ENCODE results near the gene SPATA6L.
"Not testable (repeated sequence)": the region's sequence is repeated elsewhere in the genome, so short reads cannot be mapped to it uniquely, and the experiment has no call there.

Gene SPATA6L

GRCh38 chr9:4671737-4672136, 5.5 kb upstream of the SPATA6L start:
- no peak for DNase-seq

- DNase-seq, result no peak
These were observed 4.3 kb upstream of the SPATA6L start for GRCh38 chr9:4670591-4670990.

- DNase-seq, result no peak
These were observed 3.6 kb upstream of the SPATA6L start for GRCh38 chr9:4669890-4670289.

GRCh38 chr9:4668604-4669003, 2.3 kb upstream of the SPATA6L start:
- DNase-seq, result no peak

GRCh38 chr9:4667681-4668080, 1.4 kb upstream of the SPATA6L start:
- no peak for DNase-seq

- peak; percentile 24 for DNase-seq
These were observed 923 bp downstream of the SPATA6L start for GRCh38 chr9:4665357-4665756.

GRCh38 chr9:4663956-4664355, 2.3 kb downstream of the SPATA6L start:
- DNase-seq, result no peak

- DNase-seq, result no peak
These were observed 3.1 kb downstream of the SPATA6L start for GRCh38 chr9:4662989-4663792.

GRCh38 chr9:4662108-4662988, 3.9 kb downstream of the SPATA6L start, which contains the start of gene PLPP6:
TSS of gene PLPP6 (plus strand) at chr9:4662294. CDS start at chr9:4662376, 82 bp downstream.
- peak; percentile 66 for DNase-seq

- no peak for DNase-seq
These were observed 4.7 kb downstream of the SPATA6L start for GRCh38 chr9:4661611-4662010.

GRCh38 chr9:4661165-4661564, 5.1 kb downstream of the SPATA6L start:
- DNase-seq, result no peak

GRCh38 chr9:4660665-4661064, 5.6 kb downstream of the SPATA6L start:
- not testable (repeated sequence) for DNase-seq

GRCh38 chr9:4657426-4658159, 8.7 kb downstream of the SPATA6L start:
- DNase-seq, result no peak

- no peak for DNase-seq
These were observed 9.7 kb downstream of the SPATA6L start for GRCh38 chr9:4656621-4657020.

GRCh38 chr9:4656196-4656595, 10.1 kb downstream of the SPATA6L start:
- DNase-seq, result not testable (repeated sequence)

GRCh38 chr9:4654538-4654937, 11.7 kb downstream of the SPATA6L start:
- DNase-seq, result no peak

GRCh38 chr9:4654084-4654483, 12.2 kb downstream of the SPATA6L start:
- no peak for DNase-seq

- DNase-seq, result no peak
These were observed 23.9 kb downstream of the SPATA6L start for GRCh38 chr9:4642351-4642750.

GRCh38 chr9:4640027-4640426, 26.3 kb downstream of the SPATA6L start:
- DNase-seq, result no peak

- DNase-seq, result no peak
These were observed 26.9 kb downstream of the SPATA6L start for GRCh38 chr9:4639420-4639819.

GRCh38 chr9:4638968-4639367, 27.3 kb downstream of the SPATA6L start:
- no peak for DNase-seq

GRCh38 chr9:4630836-4631235, 35.4 kb downstream of the SPATA6L start:
- no peak for DNase-seq

- DNase-seq, result no peak
These were observed 44.3 kb downstream of the SPATA6L start for GRCh38 chr9:4622016-4622415.
